BLaER1 (cell line): ENCODE measurements around the gene EXT2.

Experiments used
- H3K27ac ChIP-seq: shearing (Covaris generic); formaldehyde crosslinking; 2 replicates; pipeline ENCODE4 v1.8.1; 2022
- H3K27me3 ChIP-seq: shearing (Covaris generic); formaldehyde crosslinking; 2 replicates; pipeline ENCODE4 v1.8.1; 2022
- H3K36me3 ChIP-seq: shearing (Covaris generic); formaldehyde crosslinking; 2 replicates; pipeline ENCODE4 v1.8.1; 2022
- H3K4me1 ChIP-seq: shearing (Covaris generic); formaldehyde crosslinking; 2 replicates; pipeline ENCODE4 v1.8.1; 2022
- H3K4me2 ChIP-seq: shearing (Covaris generic); formaldehyde crosslinking; 2 replicates; pipeline ENCODE4 v1.8.1; 2022
- H3K4me3 ChIP-seq: shearing (Covaris generic); formaldehyde crosslinking; 2 replicates; pipeline ENCODE4 v1.8.1; 2022
- H3K9ac ChIP-seq: shearing (Covaris generic); formaldehyde crosslinking; 2 replicates; pipeline ENCODE4 v1.8.1; 2022
- H3K9me3 ChIP-seq: shearing (Covaris generic); formaldehyde crosslinking; 2 replicates; pipeline ENCODE4 v1.8.1; 2022
- H4K20me1 ChIP-seq: shearing (Covaris generic); formaldehyde crosslinking; 2 replicates; pipeline ENCODE4 v1.8.1; 2022
- Cebpa-rat ChIP-seq: shearing (Covaris generic); IDR thresholded peaks from 2 replicates; pipeline ENCODE4 v1.8.1; 2022

The EXT2 gene

GRCh38 chr11:44176546-44177213 lies 81.2 kb downstream of the EXT2 start:
- H3K4me2 ChIP-seq: no peak overlapping the region
- H4K20me1 ChIP-seq: peaks cover 16% of the 10 kb centered on the region
- no peak for TF ChIP-seq Cebpa-rat
- no peak overlapping the region for H3K4me3 ChIP-seq
- H3K9me3 ChIP-seq: no peaks in the 10 kb centered on the region
- no peak overlapping the region for H3K27ac ChIP-seq
- H3K9ac ChIP-seq: no peak overlapping the region
- H3K27me3 ChIP-seq: no peaks in the 10 kb centered on the region
- peaks cover 7% of the 10 kb centered on the region; the same call in 1 of the 2 replicates for H3K4me1 ChIP-seq
- H3K36me3 ChIP-seq: peaks cover 23% of the 10 kb centered on the region

- Histone ChIP-seq H3K4me2 (no peak overlapping the region; the same call in 1 of the 2 replicates), H3K27me3 (no peaks in the 10 kb centered on the region), H3K4me3 (no peak overlapping the region), H4K20me1 (peaks cover 16% of the 10 kb centered on the region), H3K9me3 (no peaks in the 10 kb centered on the region), H3K9ac (no peak overlapping the region), H3K27ac (no peak overlapping the region), H3K4me1 (peaks cover 7% of the 10 kb centered on the region; the same call in 1 of the 2 replicates), H3K36me3 (peaks cover 12% of the 10 kb centered on the region)
- TF ChIP-seq Cebpa-rat: peak; percentile 29; the same call in 1 of the 2 replicates
These were observed 82.4 kb downstream of the EXT2 start for GRCh38 chr11:44177905-44178304.

- TF ChIP-seq Cebpa-rat: no peak
- Histone ChIP-seq H3K9ac (no peak overlapping the region), H3K36me3 (0 out of 2 replicates have a peak, but pooled peaks cover 8% of the 10 kb centered on the region), H4K20me1 (peaks cover 16% of the 10 kb centered on the region), H3K4me3 (no peak overlapping the region), H3K27me3 (no peaks in the 10 kb centered on the region), H3K27ac (no peak overlapping the region), H3K4me2 (no peak overlapping the region), H3K4me1 (peaks cover 7% of the 10 kb centered on the region; the same call in 1 of the 2 replicates), H3K9me3 (no peaks in the 10 kb centered on the region)
These were observed 82.9 kb downstream of the EXT2 start for GRCh38 chr11:44178381-44178780.

- H3K4me3 ChIP-seq: no peak overlapping the region
- H3K9me3 ChIP-seq: no peaks in the 10 kb centered on the region
- peaks cover 16% of the 10 kb centered on the region for H4K20me1 ChIP-seq
- 0 out of 2 replicates have a peak, but pooled peaks cover under 1% of the 10 kb centered on the region for H3K36me3 ChIP-seq
- H3K9ac ChIP-seq: no peak overlapping the region
- TF ChIP-seq Cebpa-rat: no peak
- H3K4me1 ChIP-seq: peaks cover 7% of the 10 kb centered on the region; the same call in 1 of the 2 replicates
- no peak overlapping the region for H3K27ac ChIP-seq
- no peaks in the 10 kb centered on the region for H3K27me3 ChIP-seq
- no peak overlapping the region for H3K4me2 ChIP-seq
These were observed 83.7 kb downstream of the EXT2 start for GRCh38 chr11:44179173-44179572.

- TF ChIP-seq Cebpa-rat: no peak
- Histone ChIP-seq H3K27ac (no peak overlapping the region), H4K20me1 (peaks cover 16% of the 10 kb centered on the region), H3K4me2 (no peak overlapping the region), H3K4me3 (no peak overlapping the region), H3K36me3 (no peaks in the 10 kb centered on the region), H3K4me1 (peaks cover 7% of the 10 kb centered on the region; the same call in 1 of the 2 replicates), H3K9ac (no peak overlapping the region), H3K9me3 (no peaks in the 10 kb centered on the region), H3K27me3 (no peaks in the 10 kb centered on the region)
These were observed 84.6 kb downstream of the EXT2 start for GRCh38 chr11:44180107-44180506.

GRCh38 chr11:44185522-44185921 lies 90.0 kb downstream of the EXT2 start:
- Histone ChIP-seq H3K27ac (no peak overlapping the region), H3K9ac (no peak overlapping the region), H4K20me1 (no peaks in the 10 kb centered on the region), H3K36me3 (peaks cover 30% of the 10 kb centered on the region), H3K27me3 (no peaks in the 10 kb centered on the region), H3K9me3 (peaks cover 26% of the 10 kb centered on the region), H3K4me1 (no peaks in the 10 kb centered on the region), H3K4me3 (no peak overlapping the region), H3K4me2 (no peak overlapping the region)
- TF ChIP-seq Cebpa-rat: no peak

- no peaks in the 10 kb centered on the region for H3K4me1 ChIP-seq
- H3K9ac ChIP-seq: no peak overlapping the region
- H3K4me3 ChIP-seq: no peak overlapping the region
- no peak overlapping the region for H3K4me2 ChIP-seq
- peaks cover 26% of the 10 kb centered on the region for H3K9me3 ChIP-seq
- H3K36me3 ChIP-seq: peaks cover 36% of the 10 kb centered on the region
- no peaks in the 10 kb centered on the region for H4K20me1 ChIP-seq
- TF ChIP-seq Cebpa-rat: no peak
- no peak overlapping the region for H3K27ac ChIP-seq
- H3K27me3 ChIP-seq: no peaks in the 10 kb centered on the region
These were observed 90.9 kb downstream of the EXT2 start for GRCh38 chr11:44186321-44186930.

- Histone ChIP-seq H3K27me3 (no peaks in the 10 kb centered on the region), H3K4me3 (no peak overlapping the region), H3K27ac (no peak overlapping the region), H3K9ac (no peak overlapping the region), H4K20me1 (no peaks in the 10 kb centered on the region), H3K9me3 (peaks cover 26% of the 10 kb centered on the region), H3K36me3 (peaks cover 45% of the 10 kb centered on the region), H3K4me1 (no peaks in the 10 kb centered on the region), H3K4me2 (no peak overlapping the region)
- TF ChIP-seq Cebpa-rat: no peak
These were observed 93.2 kb downstream of the EXT2 start for GRCh38 chr11:44188643-44189042.

GRCh38 chr11:44189986-44190882 lies 94.8 kb downstream of the EXT2 start:
- no peak overlapping the region for H3K27ac ChIP-seq

GRCh38 chr11:44190883-44191230 lies 95.4 kb downstream of the EXT2 start:
- peaks cover 52% of the 10 kb centered on the region for H3K36me3 ChIP-seq
- no peaks in the 10 kb centered on the region for H3K4me1 ChIP-seq
- no peak for TF ChIP-seq Cebpa-rat

More at GRCh38 chr11:44189986-44190882, 94.8 kb downstream of the EXT2 start:
- Histone ChIP-seq H3K27me3 (no peaks in the 10 kb centered on the region), H3K9ac (no peak overlapping the region), H3K36me3 (peaks cover 49% of the 10 kb centered on the region), H4K20me1 (no peaks in the 10 kb centered on the region), H3K4me1 (no peaks in the 10 kb centered on the region), H3K4me2 (no peak overlapping the region), H3K9me3 (peaks cover 29% of the 10 kb centered on the region), H3K4me3 (no peak overlapping the region)
- TF ChIP-seq Cebpa-rat: 0 out of 2 replicates have a peak, but pooled peaks have one; percentile 22

More at GRCh38 chr11:44190883-44191230, 95.4 kb downstream of the EXT2 start:
- Histone ChIP-seq H3K4me2 (no peak overlapping the region), H3K4me3 (no peak overlapping the region), H3K27ac (no peak overlapping the region), H3K9ac (no peak overlapping the region), H3K27me3 (no peaks in the 10 kb centered on the region), H4K20me1 (no peaks in the 10 kb centered on the region), H3K9me3 (peaks cover 31% of the 10 kb centered on the region)
